Measurements from ENCODE around the gene MYO15A.

MYO15A gene

GRCh38 chr17:18074566-18075272 lies 33.8 kb upstream of the MYO15A start:
- Histone ChIP-seq H2BK15ac (ENCODE audit: low read depth, poor library complexity, severe bottlenecking) (no peak overlapping the region), H3K4me3 (ENCODE audit: insufficient read depth in 1 of 2, low read depth in 1 of 2, low read length in 2 of 2) (no peak overlapping the region), H2BK120ac (ENCODE audit: low read depth, low read length) (no peak overlapping the region), H3K27me3 (ENCODE audit: control insufficient read depth in 1 of 2, insufficient read depth in 1 of 2, low read length in 2 of 2) (peaks cover 7 to 8% of the 10 kb centered on the region in 2 experiments), H3K4me2 (ENCODE audit: low read length, poor library complexity, severe bottlenecking) (no peak overlapping the region), H3K36me3 (ENCODE audit: control insufficient read depth in 1 of 2, insufficient read depth in 2 of 2, low read depth in 1 of 2, low read length in 2 of 2) (no peaks in the 10 kb centered on the region), H4K8ac (ENCODE audit: low read length) (no peak overlapping the region), H2AFZ (ENCODE audit: low read depth, low read length) (no peak overlapping the region), H3K9ac (ENCODE audit: low read length) (no peak overlapping the region), H3K4me1 (ENCODE audit: control insufficient read depth, insufficient read depth, low read depth, low read length) (peaks cover 3% of the 10 kb centered on the region), H3K4ac (ENCODE audit: low read depth in 1 of 2, low read length in 2 of 2) (no peak overlapping the region), H3K23ac (ENCODE audit: low read length in 2 of 2) (no peak overlapping the region), H2BK5ac (ENCODE audit: low read depth, low read length, poor library complexity, severe bottlenecking) (no peak overlapping the region), H3K79me1 (replicated peaks; ENCODE audit: low read length, poor library complexity, severe bottlenecking) (no peaks in the 10 kb centered on the region), H3K18ac (ENCODE audit: low read depth in 1 of 2, low read length in 2 of 2) (no peak overlapping the region), H3K9me3 (ENCODE audit: control insufficient read depth, low read length) (no peaks in the 10 kb centered on the region), H3K14ac (ENCODE audit: low read length in 2 of 2) (no peak overlapping the region), H2BK12ac (ENCODE audit: low read length in 2 of 2) (no peak overlapping the region), H4K91ac (ENCODE audit: low read length) (no peak overlapping the region), H2AK5ac (ENCODE audit: low read length, severe bottlenecking) (no peak overlapping the region), H3K27ac (ENCODE audit: low read length, poor library complexity, severe bottlenecking) (no peak overlapping the region)
- WGBS: 77% methylated on average over 5 of the region's 6 CpGs
- DNase-seq: no peak

- no peaks in the 10 kb centered on the region for H3K79me1 ChIP-seq (replicated peaks; ENCODE audit: low read length, poor library complexity, severe bottlenecking)
- H3K4ac ChIP-seq (ENCODE audit: low read depth in 1 of 2, low read length in 2 of 2): no peak overlapping the region
- H3K36me3 ChIP-seq (ENCODE audit: control insufficient read depth in 1 of 2, insufficient read depth in 2 of 2, low read depth in 1 of 2, low read length in 2 of 2): no peaks in the 10 kb centered on the region
- no peak overlapping the region for H3K23ac ChIP-seq (ENCODE audit: low read length in 2 of 2)
- H2AK5ac ChIP-seq (ENCODE audit: low read length, severe bottlenecking): no peak overlapping the region
- no peak overlapping the region for H3K18ac ChIP-seq (ENCODE audit: low read depth in 1 of 2, low read length in 2 of 2)
- 86% methylated on average over 7 of the region's 7 CpGs for WGBS
- H2BK120ac ChIP-seq (ENCODE audit: low read depth, low read length): no peak overlapping the region
- H3K4me3 ChIP-seq (ENCODE audit: insufficient read depth in 1 of 2, low read depth in 1 of 2, low read length in 2 of 2): no peak overlapping the region
- H2AFZ ChIP-seq (ENCODE audit: low read depth, low read length): no peak overlapping the region
- H4K91ac ChIP-seq (ENCODE audit: low read length): no peak overlapping the region
- no peak for DNase-seq
- no peaks in the 10 kb centered on the region for H3K4me1 ChIP-seq (ENCODE audit: control insufficient read depth, insufficient read depth, low read depth, low read length)
- H3K9me3 ChIP-seq (ENCODE audit: control insufficient read depth, low read length): no peaks in the 10 kb centered on the region
- H3K4me2 ChIP-seq (ENCODE audit: low read length, poor library complexity, severe bottlenecking): no peak overlapping the region
- no peak overlapping the region for H3K9ac ChIP-seq (ENCODE audit: low read length)
- H3K27ac ChIP-seq (ENCODE audit: low read length, poor library complexity, severe bottlenecking): no peak overlapping the region
- H3K27me3 ChIP-seq (ENCODE audit: control insufficient read depth in 1 of 2, insufficient read depth in 1 of 2, low read length in 2 of 2): peaks cover 8% of the 10 kb centered on the region in 2 experiments
- H2BK5ac ChIP-seq (ENCODE audit: low read depth, low read length, poor library complexity, severe bottlenecking): no peak overlapping the region
- no peak overlapping the region for H2BK12ac ChIP-seq (ENCODE audit: low read length in 2 of 2)
- H4K8ac ChIP-seq (ENCODE audit: low read length): no peak overlapping the region
- no peak overlapping the region for H2BK15ac ChIP-seq (ENCODE audit: low read depth, poor library complexity, severe bottlenecking)
- no peak overlapping the region for H3K14ac ChIP-seq (ENCODE audit: low read length in 2 of 2)
Observed at GRCh38 chr17:18076936-18077335, 31.6 kb upstream of the MYO15A start.

GRCh38 chr17:18079543-18079942 lies 29.0 kb upstream of the MYO15A start:
- Histone ChIP-seq H3K27me3 (ENCODE audit: control insufficient read depth in 1 of 2, insufficient read depth in 1 of 2, low read length in 2 of 2) (peaks cover 8% of the 10 kb centered on the region in 2 experiments), H2BK12ac (ENCODE audit: low read length in 2 of 2) (no peak overlapping the region), H2BK5ac (ENCODE audit: low read depth, low read length, poor library complexity, severe bottlenecking) (no peak overlapping the region), H2BK15ac (ENCODE audit: low read depth, poor library complexity, severe bottlenecking) (no peak overlapping the region), H3K4me1 (ENCODE audit: control insufficient read depth, insufficient read depth, low read depth, low read length) (no peaks in the 10 kb centered on the region), H2BK120ac (ENCODE audit: low read depth, low read length) (no peak overlapping the region), H2AFZ (ENCODE audit: low read depth, low read length) (no peak overlapping the region), H3K9me3 (ENCODE audit: control insufficient read depth, low read length) (no peaks in the 10 kb centered on the region), H3K4me2 (ENCODE audit: low read length, poor library complexity, severe bottlenecking) (no peak overlapping the region), H4K8ac (ENCODE audit: low read length) (no peak overlapping the region), H3K79me1 (replicated peaks; ENCODE audit: low read length, poor library complexity, severe bottlenecking) (no peaks in the 10 kb centered on the region), H3K14ac (ENCODE audit: low read length in 2 of 2) (no peak overlapping the region), H3K27ac (ENCODE audit: low read length, poor library complexity, severe bottlenecking) (no peak overlapping the region), H3K18ac (ENCODE audit: low read depth in 1 of 2, low read length in 2 of 2) (no peak overlapping the region), H3K4me3 (ENCODE audit: insufficient read depth in 1 of 2, low read depth in 1 of 2, low read length in 2 of 2) (no peak overlapping the region), H3K23ac (ENCODE audit: low read length in 2 of 2) (no peak overlapping the region), H2AK5ac (ENCODE audit: low read length, severe bottlenecking) (no peak overlapping the region), H4K91ac (ENCODE audit: low read length) (no peak overlapping the region), H3K9ac (ENCODE audit: low read length) (no peak overlapping the region), H3K36me3 (ENCODE audit: control insufficient read depth in 1 of 2, insufficient read depth in 2 of 2, low read depth in 1 of 2, low read length in 2 of 2) (no peaks in the 10 kb centered on the region), H3K4ac (ENCODE audit: low read depth in 1 of 2, low read length in 2 of 2) (no peak overlapping the region)
- DNase-seq: no peak
- 100% methylated on average over 4 of the region's 4 CpGs for WGBS

- no peak overlapping the region for H4K8ac ChIP-seq (ENCODE audit: low read length)
- no peak overlapping the region for H3K9ac ChIP-seq (ENCODE audit: low read length)
- H3K27ac ChIP-seq (ENCODE audit: low read length, poor library complexity, severe bottlenecking): no peak overlapping the region
- peaks cover 4% of the 10 kb centered on the region for H3K79me1 ChIP-seq (replicated peaks; ENCODE audit: low read length, poor library complexity, severe bottlenecking)
- no peak overlapping the region for H2AK5ac ChIP-seq (ENCODE audit: low read length, severe bottlenecking)
- H2BK120ac ChIP-seq (ENCODE audit: low read depth, low read length): no peak overlapping the region
- DNase-seq: no peak
- no peaks in the 10 kb centered on the region for H3K36me3 ChIP-seq (ENCODE audit: control insufficient read depth in 1 of 2, insufficient read depth in 2 of 2, low read depth in 1 of 2, low read length in 2 of 2)
- no peak overlapping the region for H3K14ac ChIP-seq (ENCODE audit: low read length in 2 of 2)
- H3K4me3 ChIP-seq (ENCODE audit: insufficient read depth in 1 of 2, low read depth in 1 of 2, low read length in 2 of 2): no peak overlapping the region
- 96% methylated on average over 2 of the region's 4 CpGs for WGBS
- no peak overlapping the region for H3K4ac ChIP-seq (ENCODE audit: low read depth in 1 of 2, low read length in 2 of 2)
- peaks cover 0 to 5% of the 10 kb centered on the region in 2 experiments for H3K27me3 ChIP-seq (ENCODE audit: control insufficient read depth in 1 of 2, insufficient read depth in 1 of 2, low read length in 2 of 2)
- no peak overlapping the region for H3K4me2 ChIP-seq (ENCODE audit: low read length, poor library complexity, severe bottlenecking)
- no peak overlapping the region for H3K18ac ChIP-seq (ENCODE audit: low read depth in 1 of 2, low read length in 2 of 2)
- no peak overlapping the region for H3K23ac ChIP-seq (ENCODE audit: low read length in 2 of 2)
- H2BK12ac ChIP-seq (ENCODE audit: low read length in 2 of 2): no peak overlapping the region
- H2BK15ac ChIP-seq (ENCODE audit: low read depth, poor library complexity, severe bottlenecking): no peak overlapping the region
- H3K9me3 ChIP-seq (ENCODE audit: control insufficient read depth, low read length): no peaks in the 10 kb centered on the region
- H2BK5ac ChIP-seq (ENCODE audit: low read depth, low read length, poor library complexity, severe bottlenecking): no peak overlapping the region
- H3K4me1 ChIP-seq (ENCODE audit: control insufficient read depth, insufficient read depth, low read depth, low read length): peaks cover 3% of the 10 kb centered on the region
- no peak overlapping the region for H4K91ac ChIP-seq (ENCODE audit: low read length)
- H2AFZ ChIP-seq (ENCODE audit: low read depth, low read length): no peak overlapping the region
Observed at GRCh38 chr17:18084256-18084655, 24.3 kb upstream of the MYO15A start.

All from mesenchymal stem cell (in vitro differentiated cells and primary cell).